OCI-LY3 (cell line): ENCODE data around the gene PRUNE2.

ENCODE experiments used
- H2AFZ ChIP-seq: fragments of 200-600, 300-600 bp; shearing (Covaris generic); 2 replicates; pipeline ENCODE4 v1.6.0; 2014; ENCODE audit warnings: antibody characterized with exemption, low read depth, low read length
- H3K27ac ChIP-seq: fragments of 200-600, 300-600 bp; sonication (generic); 2 replicates; pipeline ENCODE4 v1.5.1; 2014; ENCODE audit warnings: mild to moderate bottlenecking, low read length, moderate library complexity, mixed read lengths
- H3K27me3 ChIP-seq: fragments of 200-600, 300-600 bp; sonication (generic); 2 replicates; pipeline ENCODE4 v1.6.1; 2014; ENCODE audit warnings: low read depth, low read length, mixed read lengths
- H3K36me3 ChIP-seq: fragments of 200-600, 300-600 bp; sonication (generic); replicated peaks from 2 replicates; pipeline ENCODE3; 2014; ENCODE audit warnings: low read depth, low read length, mixed read lengths
- H3K4me1 ChIP-seq: fragments of 300-600, 200-600 bp; sonication (generic); 2 replicates; pipeline ENCODE4 v1.6.1; 2014; ENCODE audit warnings: low read length, mixed read lengths
- H3K4me2 ChIP-seq: fragments of 200-600, 300-600 bp; sonication (generic); 2 replicates; pipeline ENCODE4 v1.6.1; 2014; ENCODE audit warnings: low read length, mixed read lengths
- H3K4me3 ChIP-seq: fragments of 300-600, 200-600 bp; sonication (generic); 2 replicates; pipeline ENCODE4 v1.5.1; 2014; ENCODE audit warnings: antibody characterized with exemption, mild to moderate bottlenecking, low read length, moderate library complexity
- H3K79me2 ChIP-seq: fragments of 300-600, 200-600 bp; shearing (Covaris generic); 2 replicates; pipeline ENCODE4 v1.6.1; 2014; ENCODE audit warnings: mild to moderate bottlenecking, low read length, mixed read lengths
- H3K9ac ChIP-seq: fragments of 300-600, 200-600 bp; shearing (Covaris generic); 2 replicates; pipeline ENCODE4 v1.6.0; 2014; ENCODE audit warnings: mild to moderate bottlenecking, low read length, moderate library complexity
- H3K9me3 ChIP-seq: fragments of 200-600, 300-600 bp; shearing (Covaris generic); 2 replicates; pipeline ENCODE4 v1.6.1; 2014; ENCODE audit warnings: low read length, mixed read lengths; ENCODE audit not compliant: insufficient read depth
- H4K20me1 ChIP-seq: fragments of 200-600, 300-600 bp; sonication (generic); 2 replicates; pipeline ENCODE4 v1.6.1; 2016; ENCODE audit warnings: low read length, mixed read lengths; ENCODE audit not compliant: insufficient read depth
- EZH2phosphoT487 ChIP-seq: fragments of 200-600 bp; shearing (Covaris generic); IDR thresholded peaks from 2 replicates; pipeline ENCODE4 v1.6.1; 2018; ENCODE audit warnings: antibody characterized with exemption, mixed run types, low read depth
- TF ChIP-seq, protein P1 (sequence below): fragments of 200-600, 300-600 bp; sonication (generic); IDR thresholded peaks from 2 replicates; pipeline ENCODE4 v1.5.1; 2014; ENCODE audit warnings: antibody characterized with exemption, low read length, low read depth

The PRUNE2 gene

GRCh38 chr9:76766126-76766525 is 139.8 kb downstream of the PRUNE2 start:
- Histone ChIP-seq H2AFZ (no peak overlapping the region), H3K4me1 (no peaks in the 10 kb centered on the region), H4K20me1 (no peaks in the 10 kb centered on the region), H3K9me3 (no peaks in the 10 kb centered on the region), H3K27me3 (0 out of 2 replicates have a peak, but pooled peaks cover under 1% of the 10 kb centered on the region), H3K79me2 (no peaks in the 10 kb centered on the region), H3K9ac (no peak overlapping the region), H3K4me3 (no peak overlapping the region), H3K27ac (no peak overlapping the region), H3K36me3 (no peaks in the 10 kb centered on the region), H3K4me2 (no peak overlapping the region)
- TF ChIP-seq, protein P1, sequence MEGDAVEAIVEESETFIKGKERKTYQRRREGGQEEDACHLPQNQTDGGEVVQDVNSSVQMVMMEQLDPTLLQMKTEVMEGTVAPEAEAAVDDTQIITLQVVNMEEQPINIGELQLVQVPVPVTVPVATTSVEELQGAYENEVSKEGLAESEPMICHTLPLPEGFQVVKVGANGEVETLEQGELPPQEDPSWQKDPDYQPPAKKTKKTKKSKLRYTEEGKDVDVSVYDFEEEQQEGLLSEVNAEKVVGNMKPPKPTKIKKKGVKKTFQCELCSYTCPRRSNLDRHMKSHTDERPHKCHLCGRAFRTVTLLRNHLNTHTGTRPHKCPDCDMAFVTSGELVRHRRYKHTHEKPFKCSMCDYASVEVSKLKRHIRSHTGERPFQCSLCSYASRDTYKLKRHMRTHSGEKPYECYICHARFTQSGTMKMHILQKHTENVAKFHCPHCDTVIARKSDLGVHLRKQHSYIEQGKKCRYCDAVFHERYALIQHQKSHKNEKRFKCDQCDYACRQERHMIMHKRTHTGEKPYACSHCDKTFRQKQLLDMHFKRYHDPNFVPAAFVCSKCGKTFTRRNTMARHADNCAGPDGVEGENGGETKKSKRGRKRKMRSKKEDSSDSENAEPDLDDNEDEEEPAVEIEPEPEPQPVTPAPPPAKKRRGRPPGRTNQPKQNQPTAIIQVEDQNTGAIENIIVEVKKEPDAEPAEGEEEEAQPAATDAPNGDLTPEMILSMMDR, result no peak
- no peak for TF ChIP-seq EZH2phosphoT487

DNA sequence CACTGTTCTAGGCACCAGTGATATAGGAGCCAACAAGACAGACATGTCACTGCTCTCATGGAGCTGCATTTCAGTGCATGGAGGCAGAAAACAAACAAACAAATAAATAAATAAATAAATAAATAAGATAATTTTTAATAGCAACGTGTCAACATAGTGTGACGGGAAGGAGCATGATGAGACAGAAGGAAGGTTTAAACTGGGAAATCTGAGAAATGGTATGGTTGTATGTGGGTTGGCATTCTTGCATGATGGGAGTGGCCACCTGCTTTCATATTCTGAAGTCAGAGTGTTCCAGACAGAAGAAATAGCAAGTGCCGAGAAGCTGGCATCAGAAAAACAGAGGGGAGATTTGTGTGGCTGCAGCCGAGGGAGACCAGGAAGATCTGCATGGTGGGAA is 141.8 kb downstream of the PRUNE2 start, which contains the start of gene PCA3:
Gene PCA3, plus strand, starts transcription at position 301 of the 400 bp plus-strand sequence.
- TF ChIP-seq EZH2phosphoT487, result no peak
- TF ChIP-seq, protein P1, result no peak
- H3K79me2 ChIP-seq, result no peaks in the 10 kb centered on the region
- H4K20me1 ChIP-seq, result no peaks in the 10 kb centered on the region
- H3K27ac ChIP-seq, result no peak within 1 kb of the TSS
- H3K4me3 ChIP-seq, result no peak within 1 kb of the TSS
- H3K9me3 ChIP-seq, result no peaks in the 10 kb centered on the region
- no peaks in the 10 kb centered on the region for H3K36me3 ChIP-seq
- no peak within 1 kb of the TSS for H3K9ac ChIP-seq
- peaks cover 10% of the 10 kb centered on the region for H3K4me1 ChIP-seq
- no peak within 1 kb of the TSS for H2AFZ ChIP-seq
- no peak within 1 kb of the TSS for H3K4me2 ChIP-seq
- H3K27me3 ChIP-seq, result peaks cover 2% of the 10 kb centered on the region

GRCh38 chr9:76761448-76761847 is 144.5 kb downstream of the PRUNE2 start:
- Histone ChIP-seq H3K27ac (no peak overlapping the region), H3K79me2 (no peaks in the 10 kb centered on the region), H2AFZ (no peak overlapping the region), H3K4me2 (no peak overlapping the region), H3K36me3 (no peaks in the 10 kb centered on the region), H3K9ac (no peak overlapping the region), H3K27me3 (peaks cover 12% of the 10 kb centered on the region), H3K4me1 (peaks cover 29% of the 10 kb centered on the region), H3K9me3 (no peaks in the 10 kb centered on the region), H3K4me3 (no peak overlapping the region), H4K20me1 (no peaks in the 10 kb centered on the region)
- TF ChIP-seq EZH2phosphoT487, result no peak
- TF ChIP-seq, protein P1, result peak; percentile 57

- Histone ChIP-seq H2AFZ (no peak overlapping the region), H3K9me3 (no peaks in the 10 kb centered on the region), H3K9ac (no peak overlapping the region), H3K4me1 (peaks cover 44% of the 10 kb centered on the region), H3K4me2 (peak overlapping the region; percentile 51), H3K79me2 (no peaks in the 10 kb centered on the region), H3K4me3 (0 out of 2 replicates have a peak overlapping the region, but pooled peaks have one; percentile 18), H4K20me1 (no peaks in the 10 kb centered on the region), H3K36me3 (no peaks in the 10 kb centered on the region), H3K27me3 (peaks cover 12% of the 10 kb centered on the region), H3K27ac (no peak overlapping the region)
- TF ChIP-seq EZH2phosphoT487, result no peak
Measured at GRCh38 chr9:76759732-76760131, 146.2 kb downstream of the PRUNE2 start.
